ENCODE results near the gene PDP2. TPM values are rescaled to one million over a fixed set of nuclear protein-coding genes. Genes with fewer than 3 reads are reported as not detected.

PDP2 gene
- total RNA-seq, 2 experiments from 2014 or later = 13.8 to 29.2 TPM

GRCh38 chr16:66935314-66936011, 55.1 kb downstream of the PDP2 start, which contains the start of gene CES2:
Gene CES2 (plus strand): TSS chr16:66935516. CDS start chr16:66935636, 120 bp downstream.
- Histone ChIP-seq H3K4me1 (ENCODE audit: insufficient read depth, low read length, poor library complexity, severe bottlenecking) (peaks cover 12% of the 10 kb centered on the region), H3K4me2 (ENCODE audit: low read length) (peak within 1 kb of the TSS; percentile 95), H3K4me3 (ENCODE audit: low read depth, low read length, poor library complexity, severe bottlenecking) (peak within 1 kb of the TSS; percentile 88), H3K9me2 (ENCODE audit: insufficient read depth, low read length) (no peaks in the 10 kb centered on the region), H3K9me3 (ENCODE audit: low read length) (no peaks in the 10 kb centered on the region), H2AFZ (ENCODE audit: low read length) (peak within 1 kb of the TSS; percentile 55), H3K36me3 (ENCODE audit: insufficient read depth, low read length) (peaks cover 12% of the 10 kb centered on the region; the same call in 1 of the 2 replicates), H3K79me2 (ENCODE audit: insufficient read depth, low read depth, low read length) (peaks cover 7% of the 10 kb centered on the region; the same call in 1 of the 2 replicates), H3K27ac (ENCODE audit: low read depth, low read length, poor library complexity, severe bottlenecking) (peak within 1 kb of the TSS; percentile 34), H4K20me1 (ENCODE audit: insufficient read depth, low read length) (no peaks in the 10 kb centered on the region)
- DNase-seq (ENCODE audit: low spot score) = no peak
- no peak for TF ChIP-seq EZH2phosphoT487 (IDR thresholded peaks at IDR 0.05; ENCODE audit: borderline replicate concordance, low read depth, low read length)
- TF ChIP-seq CTCF (conservative IDR thresholded peaks at IDR 0.05; ENCODE audit: low read length) = no peak
- intact Hi-C loops (cut with micrococcal nuclease; ENCODE audit: unreplicated experiment) = no loop called here
- POLR2A ChIA-PET = no interaction called here
- CTCF ChIA-PET (ENCODE audit: unreplicated experiment) = no interaction called here
- BruUV-seq (replicated peaks) = no TSS peak

DNA sequence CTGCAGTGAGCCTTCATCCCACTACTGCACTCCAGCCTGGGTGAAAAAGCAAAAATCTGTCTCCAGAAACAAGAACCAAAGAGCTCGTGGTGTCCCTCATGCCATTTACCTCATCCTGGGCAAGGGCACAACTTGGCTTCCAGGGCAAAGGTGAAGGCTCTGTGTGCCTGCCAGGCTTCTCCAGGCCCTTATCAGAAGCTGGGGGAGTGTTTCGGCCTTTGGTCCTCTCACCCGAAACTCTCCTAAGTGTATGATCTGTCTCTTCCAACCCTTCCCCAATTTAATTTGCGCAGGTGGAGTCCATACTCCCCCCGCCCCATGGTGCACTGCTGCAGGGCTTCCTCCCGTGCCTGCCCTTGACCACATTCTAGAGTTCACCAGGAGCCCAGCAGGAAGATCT, 56.1 kb downstream of the PDP2 start:
- Histone ChIP-seq H3K9me3 (ENCODE audit: low read length) (no peaks in the 10 kb centered on the region), H3K4me1 (ENCODE audit: insufficient read depth, low read length, poor library complexity, severe bottlenecking) (peaks cover 12% of the 10 kb centered on the region), H3K36me3 (ENCODE audit: insufficient read depth, low read length) (peaks cover 19% of the 10 kb centered on the region; the same call in 1 of the 2 replicates), H3K79me2 (ENCODE audit: insufficient read depth, low read depth, low read length) (peaks cover 7% of the 10 kb centered on the region; the same call in 1 of the 2 replicates), H3K4me3 (ENCODE audit: low read depth, low read length, poor library complexity, severe bottlenecking) (no peak overlapping the region), H3K4me2 (ENCODE audit: low read length) (peak overlapping the region; percentile 35; the same call in 1 of the 2 replicates), H3K27ac (ENCODE audit: low read depth, low read length, poor library complexity, severe bottlenecking) (no peak overlapping the region), H2AFZ (ENCODE audit: low read length) (no peak overlapping the region), H3K9me2 (ENCODE audit: insufficient read depth, low read length) (no peaks in the 10 kb centered on the region), H4K20me1 (ENCODE audit: insufficient read depth, low read length) (no peaks in the 10 kb centered on the region)
- no TSS peak for BruUV-seq (replicated peaks)
- TF ChIP-seq CTCF (conservative IDR thresholded peaks at IDR 0.05; ENCODE audit: low read length) (no peak), EZH2phosphoT487 (IDR thresholded peaks at IDR 0.05; ENCODE audit: borderline replicate concordance, low read depth, low read length) (no peak)
- ChIA-PET CTCF (ENCODE audit: unreplicated experiment) (no interaction called here), POLR2A (interaction anchor here (0.6 kb wide), 1 partner anchor 159 kb away, joined by 6 read pairs; no protein-coding TSS in a partner anchor)
- intact Hi-C loops (cut with micrococcal nuclease; ENCODE audit: unreplicated experiment) = no loop called here
- DNase-seq (ENCODE audit: low spot score) = no peak

All from OCI-LY7 (cell line).